ENCODE measurements around the gene RPL12. TPM values are rescaled to one million over a fixed set of nuclear protein-coding genes. Genes with fewer than 3 reads are reported as not detected.
A peak's percentile ranks its signal among the peaks of the same experiment; 100 is the strongest.

Gene RPL12
- total RNA-seq, 1 donor from 2014 or later = 2,572 TPM

DNA sequence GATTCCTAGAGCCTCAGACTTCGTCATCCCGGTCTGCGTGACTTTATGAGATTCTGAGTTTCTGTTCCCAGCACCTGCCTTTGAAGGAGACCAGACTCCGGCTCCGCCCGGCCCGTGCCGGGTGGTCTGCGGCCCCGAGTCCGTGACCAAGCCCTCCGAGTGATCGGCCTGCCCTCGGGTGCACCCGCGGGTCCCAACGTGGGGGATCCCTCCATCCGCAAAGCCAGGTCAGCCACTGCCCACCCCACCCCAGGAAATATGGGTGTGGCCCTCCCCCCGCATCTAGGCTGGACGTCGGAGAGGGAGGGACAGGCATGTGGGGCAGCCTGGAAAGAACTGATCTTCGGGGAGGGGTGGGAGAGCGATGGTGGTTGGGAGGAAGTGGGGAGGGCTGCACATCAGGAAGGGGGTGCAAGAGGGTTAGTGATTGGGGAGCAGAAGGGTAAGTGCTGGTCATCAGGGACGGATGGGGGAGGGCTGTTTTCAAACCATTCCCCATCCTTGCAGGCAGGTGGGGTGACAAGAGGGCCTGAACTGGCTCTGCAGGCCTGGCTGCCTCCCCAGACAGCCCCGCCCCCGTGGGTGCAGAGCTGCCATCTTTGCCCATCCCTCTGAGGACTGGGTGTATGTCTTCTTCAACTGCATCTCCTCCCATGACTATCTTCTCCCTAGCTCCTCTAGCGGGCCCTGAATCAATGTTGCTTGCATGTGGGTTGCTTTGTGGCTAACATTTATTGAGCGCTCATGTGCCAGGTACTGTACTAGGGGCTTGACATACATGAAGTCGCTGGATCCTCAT, 851 bp upstream of the RPL12 start:
- H3K27ac ChIP-seq = peak overlapping the region; percentile 74
- peaks cover 0 to 23% of the 10 kb centered on the region in 2 donors for H3K36me3 ChIP-seq
- peaks cover 38% of the 10 kb centered on the region for H3K4me1 ChIP-seq
- no peak for TF ChIP-seq POLR2AphosphoS5 (IDR thresholded peaks at IDR 0.05; ENCODE audit: insufficient read depth in 1 of 2, low read depth in 1 of 2)
- TF ChIP-seq, protein P1, sequence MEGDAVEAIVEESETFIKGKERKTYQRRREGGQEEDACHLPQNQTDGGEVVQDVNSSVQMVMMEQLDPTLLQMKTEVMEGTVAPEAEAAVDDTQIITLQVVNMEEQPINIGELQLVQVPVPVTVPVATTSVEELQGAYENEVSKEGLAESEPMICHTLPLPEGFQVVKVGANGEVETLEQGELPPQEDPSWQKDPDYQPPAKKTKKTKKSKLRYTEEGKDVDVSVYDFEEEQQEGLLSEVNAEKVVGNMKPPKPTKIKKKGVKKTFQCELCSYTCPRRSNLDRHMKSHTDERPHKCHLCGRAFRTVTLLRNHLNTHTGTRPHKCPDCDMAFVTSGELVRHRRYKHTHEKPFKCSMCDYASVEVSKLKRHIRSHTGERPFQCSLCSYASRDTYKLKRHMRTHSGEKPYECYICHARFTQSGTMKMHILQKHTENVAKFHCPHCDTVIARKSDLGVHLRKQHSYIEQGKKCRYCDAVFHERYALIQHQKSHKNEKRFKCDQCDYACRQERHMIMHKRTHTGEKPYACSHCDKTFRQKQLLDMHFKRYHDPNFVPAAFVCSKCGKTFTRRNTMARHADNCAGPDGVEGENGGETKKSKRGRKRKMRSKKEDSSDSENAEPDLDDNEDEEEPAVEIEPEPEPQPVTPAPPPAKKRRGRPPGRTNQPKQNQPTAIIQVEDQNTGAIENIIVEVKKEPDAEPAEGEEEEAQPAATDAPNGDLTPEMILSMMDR (IDR thresholded peaks at IDR 0.05) = no peak
- no peak for TF ChIP-seq POLR2A (IDR thresholded peaks at IDR 0.05)
- H3K27me3 ChIP-seq = no peaks in the 10 kb centered on the region
- H3K4me3 ChIP-seq = peak overlapping the region; percentile 61 to 94
- no peak for DNase-seq (ENCODE audit: extremely low spot score in 2 of 2)
- intact Hi-C loops (cut with DNase I) = no loop called here
- H3K9me3 ChIP-seq = no peaks in the 10 kb centered on the region

DNA sequence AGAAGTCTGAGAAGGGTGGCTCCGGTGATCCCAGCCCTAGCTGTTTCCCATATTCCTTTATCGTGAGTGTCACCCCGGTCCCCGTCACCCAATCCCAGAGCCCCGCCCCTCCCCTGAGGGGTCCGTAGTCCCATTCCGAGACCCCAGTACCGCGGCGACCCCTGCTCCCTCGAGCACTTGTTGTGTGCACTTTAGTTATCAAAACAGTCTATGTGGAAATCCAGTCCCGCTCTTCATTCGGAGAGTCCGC, 327 bp upstream of the RPL12 start:
- Histone ChIP-seq H3K27me3 (no peaks in the 10 kb centered on the region), H3K36me3 (peaks cover 0 to 28% of the 10 kb centered on the region in 2 donors), H3K4me3 (peak overlapping the region; percentile 61 to 94), H3K27ac (peak overlapping the region; percentile 74), H3K9me3 (no peaks in the 10 kb centered on the region), H3K4me1 (peaks cover 38% of the 10 kb centered on the region)
- intact Hi-C loops (cut with DNase I) = no loop called here
- TF ChIP-seq, protein P1 (IDR thresholded peaks at IDR 0.05) = no peak
- TF ChIP-seq POLR2A (IDR thresholded peaks at IDR 0.05) (no peak), POLR2AphosphoS5 (IDR thresholded peaks at IDR 0.05; ENCODE audit: insufficient read depth in 1 of 2, low read depth in 1 of 2) (no peak)
- DNase-seq (ENCODE audit: extremely low spot score in 2 of 2) = peak in 1 of 2 donors; percentile 90

DNA sequence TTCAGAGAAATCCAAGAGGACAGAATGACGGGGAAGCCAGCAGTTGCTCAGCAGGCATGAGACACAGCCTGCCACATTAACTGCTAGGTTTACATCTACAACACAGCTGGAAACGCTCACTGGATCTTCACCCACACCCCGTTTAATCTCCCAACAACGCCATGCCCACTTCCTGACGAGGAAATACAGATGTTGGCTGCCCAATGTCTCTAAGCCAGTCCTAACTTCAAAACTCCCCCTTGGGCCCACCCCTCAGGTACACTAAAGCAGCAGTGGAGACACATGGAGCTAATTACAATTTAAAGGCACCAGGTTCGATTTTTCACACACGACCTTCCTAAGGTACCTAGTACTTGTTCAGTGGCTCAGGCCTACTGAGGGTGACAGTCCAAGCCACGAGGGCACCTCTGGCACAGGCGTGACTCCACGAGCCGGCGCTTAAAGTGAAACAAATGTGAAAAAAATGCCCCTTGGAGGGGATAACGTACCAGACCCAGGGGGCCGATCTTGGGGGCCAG, 904 bp downstream of the RPL12 start:
- peak overlapping the region; percentile 74 for H3K27ac ChIP-seq
- TF ChIP-seq, protein P1 (IDR thresholded peaks at IDR 0.05) = no peak
- TF ChIP-seq POLR2A (IDR thresholded peaks at IDR 0.05) (no peak), POLR2AphosphoS5 (IDR thresholded peaks at IDR 0.05; ENCODE audit: insufficient read depth in 1 of 2, low read depth in 1 of 2) (no peak)
- no peaks in the 10 kb centered on the region for H3K9me3 ChIP-seq
- peak overlapping the region; percentile 61 to 94 for H3K4me3 ChIP-seq
- peaks cover 0 to 36% of the 10 kb centered on the region in 2 donors for H3K36me3 ChIP-seq
- DNase-seq (ENCODE audit: extremely low spot score in 2 of 2) = no peak
- peaks cover 38% of the 10 kb centered on the region for H3K4me1 ChIP-seq
- intact Hi-C loops (cut with DNase I) = no loop called here
- no peaks in the 10 kb centered on the region for H3K27me3 ChIP-seq

DNA sequence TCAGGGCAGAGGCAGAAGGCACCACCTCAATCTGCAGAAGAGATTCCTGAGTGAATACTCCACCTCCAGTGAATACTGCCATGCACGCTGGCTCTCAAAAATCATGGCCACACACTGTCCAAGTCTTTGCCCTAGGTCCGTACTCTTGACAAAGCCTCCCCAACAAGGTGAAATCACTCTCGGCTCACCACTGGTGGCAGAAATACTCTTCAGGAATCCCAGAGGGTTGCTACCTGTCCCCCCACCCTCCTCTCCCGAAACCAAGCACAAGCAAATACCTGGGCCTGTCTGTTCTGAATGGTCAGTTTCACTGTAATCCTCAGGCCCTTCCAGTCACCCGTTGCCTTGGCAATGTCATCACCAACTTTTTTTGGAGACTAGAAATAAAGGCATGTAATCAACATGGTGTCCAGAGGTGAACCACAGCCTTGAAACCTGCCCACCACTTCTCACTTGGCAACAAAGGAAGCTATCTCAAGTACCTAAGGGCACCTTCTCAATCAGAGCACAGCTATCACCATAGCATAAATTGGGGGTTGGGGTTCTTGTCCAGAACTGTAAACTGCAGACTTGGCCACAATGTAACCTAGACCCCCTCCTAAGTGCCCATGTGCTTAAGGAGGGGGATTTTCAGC, 1.8 kb downstream of the RPL12 start:
- H3K36me3 ChIP-seq = peaks cover 0 to 44% of the 10 kb centered on the region in 2 donors
- H3K9me3 ChIP-seq = no peaks in the 10 kb centered on the region
- TF ChIP-seq POLR2AphosphoS5 (IDR thresholded peaks at IDR 0.05; ENCODE audit: insufficient read depth in 1 of 2, low read depth in 1 of 2) (no peak), POLR2A (IDR thresholded peaks at IDR 0.05) (no peak)
- TF ChIP-seq, protein P1 (IDR thresholded peaks at IDR 0.05) = no peak
- intact Hi-C loops (cut with DNase I) = no loop called here
- peak overlapping the region; percentile 61 to 94 for H3K4me3 ChIP-seq
- no peak for DNase-seq (ENCODE audit: extremely low spot score in 2 of 2)
- peak overlapping the region; percentile 74 for H3K27ac ChIP-seq
- H3K27me3 ChIP-seq = no peaks in the 10 kb centered on the region
- peaks cover 38% of the 10 kb centered on the region for H3K4me1 ChIP-seq
